GM19395 (cell line): ENCODE measurements around the gene AUP1.

Experiments used
- ATAC-seq: cut with Tn5 transposase; IDR thresholded peaks from one replicate; pipeline ENCODE4 v1.9.1; 2021; ENCODE audit warnings: mild to moderate bottlenecking, moderate library complexity; ENCODE audit not compliant: unreplicated experiment

Gene AUP1

DNA sequence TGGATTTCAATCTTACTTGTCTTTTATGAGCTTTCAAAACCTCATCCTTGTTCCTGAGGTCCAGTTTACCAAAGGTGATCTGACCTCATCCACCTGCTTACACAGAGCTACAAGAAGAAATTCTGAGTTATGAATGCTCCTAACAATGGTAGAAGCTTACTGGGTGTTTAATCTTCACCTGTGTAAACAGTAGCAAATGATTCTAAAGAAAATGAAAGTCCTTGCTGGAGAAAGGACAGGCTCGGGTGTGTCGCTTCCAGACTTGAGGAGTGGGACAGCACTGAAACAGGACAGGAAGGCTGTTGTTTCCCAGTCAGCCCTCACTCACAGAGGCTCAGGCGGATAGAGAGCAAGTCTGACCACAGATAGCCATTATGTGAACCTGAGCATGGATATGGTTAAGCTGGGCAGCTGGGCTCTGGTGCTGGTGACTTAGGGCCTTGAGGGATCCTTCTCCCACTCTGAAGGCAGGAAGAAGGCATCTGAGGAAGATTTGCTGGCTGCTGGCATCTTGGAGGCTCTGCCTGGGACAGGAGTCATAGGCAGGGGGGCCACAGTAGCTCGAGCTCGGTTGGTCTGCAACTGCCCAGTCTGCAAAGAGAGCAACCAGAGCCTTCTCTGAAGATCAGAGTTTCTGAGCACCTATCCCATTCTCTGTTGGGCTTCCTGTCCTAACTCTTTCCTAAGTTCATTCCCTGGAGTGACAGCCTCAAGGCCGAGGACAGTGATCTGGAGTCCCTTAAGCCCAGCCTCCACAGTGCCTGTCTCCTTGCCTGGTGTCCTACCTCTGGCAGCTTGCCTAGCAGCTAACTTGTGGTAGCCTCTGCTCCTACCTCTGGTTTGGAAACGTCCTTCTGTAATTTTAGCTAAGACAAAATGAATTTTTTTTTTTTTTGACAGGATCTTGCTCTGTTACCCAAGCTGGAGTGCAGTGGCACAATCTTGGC, 29.1 kb upstream of the AUP1 start:
- ATAC-seq: no peak

DNA sequence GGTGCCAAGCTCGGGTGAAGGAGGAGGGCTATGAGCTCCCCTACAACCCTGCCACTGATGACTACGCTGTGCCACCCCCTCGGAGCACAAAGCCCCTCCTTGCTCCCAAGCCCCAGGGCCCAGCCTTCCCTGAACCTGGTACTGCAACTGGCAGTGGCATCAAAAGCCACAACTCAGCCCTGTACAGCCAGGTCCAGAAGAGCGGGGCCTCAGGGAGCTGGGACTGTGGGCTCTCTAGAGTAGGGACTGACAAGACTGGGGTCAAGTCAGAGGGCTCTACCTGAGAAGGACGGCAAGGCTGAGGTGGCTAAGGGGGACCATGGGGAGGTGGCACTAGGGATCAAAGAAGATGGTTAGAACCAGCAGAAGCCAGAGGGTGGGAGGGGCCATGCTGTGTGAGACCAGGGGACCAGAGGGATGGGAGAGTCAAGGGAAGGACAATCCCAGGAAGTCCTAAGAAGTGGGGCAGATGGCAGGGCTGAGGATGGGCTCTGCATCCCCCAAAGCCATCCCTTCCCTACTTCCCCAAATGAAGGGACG, 27.4 kb upstream of the AUP1 start:
- no peak for ATAC-seq

DNA sequence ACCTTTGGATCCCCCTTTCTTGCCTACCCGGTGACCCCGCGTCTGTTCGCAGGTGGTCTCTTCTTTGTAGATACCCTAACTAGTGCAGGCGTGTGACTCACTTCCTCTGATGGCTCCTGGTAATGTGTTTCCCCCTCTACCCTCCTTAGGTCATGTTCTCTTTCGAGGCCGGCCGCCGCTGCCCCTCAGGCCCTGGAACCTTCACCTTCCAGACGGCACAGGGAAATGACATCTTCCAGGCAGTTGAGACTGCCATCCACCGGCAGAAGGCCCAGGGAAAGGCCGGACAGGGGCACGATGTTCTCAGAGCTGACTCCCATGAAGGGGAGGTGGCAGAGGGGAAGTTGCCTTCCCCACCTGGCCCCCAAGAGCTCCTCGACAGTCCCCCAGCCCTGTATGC, 26.7 kb upstream of the AUP1 start:
- ATAC-seq: no peak

DNA sequence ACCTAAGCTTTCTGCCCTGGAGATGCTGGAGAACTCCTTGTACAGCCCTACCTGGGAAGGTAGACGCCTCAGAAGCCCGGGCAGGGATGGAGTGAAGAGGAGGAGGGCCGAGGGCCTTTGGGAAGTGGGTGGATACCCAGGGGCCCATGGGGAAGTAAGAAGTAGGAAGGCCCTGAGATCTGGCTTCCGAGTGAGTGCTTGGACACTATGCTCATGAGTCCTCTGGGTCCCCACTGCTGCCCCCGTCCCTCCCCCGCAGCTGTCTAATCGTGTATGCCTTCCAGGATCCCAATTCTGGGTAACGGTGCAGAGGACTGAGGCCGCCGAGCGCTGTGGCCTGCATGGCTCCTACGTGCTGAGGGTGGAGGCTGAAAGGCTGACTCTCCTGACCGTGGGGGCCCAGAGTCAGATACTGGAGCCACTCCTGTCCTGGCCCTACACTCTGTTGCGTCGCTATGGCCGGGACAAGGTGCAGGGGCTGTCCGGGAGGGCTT, 26.2 kb upstream of the AUP1 start:
- ATAC-seq: no peak

DNA sequence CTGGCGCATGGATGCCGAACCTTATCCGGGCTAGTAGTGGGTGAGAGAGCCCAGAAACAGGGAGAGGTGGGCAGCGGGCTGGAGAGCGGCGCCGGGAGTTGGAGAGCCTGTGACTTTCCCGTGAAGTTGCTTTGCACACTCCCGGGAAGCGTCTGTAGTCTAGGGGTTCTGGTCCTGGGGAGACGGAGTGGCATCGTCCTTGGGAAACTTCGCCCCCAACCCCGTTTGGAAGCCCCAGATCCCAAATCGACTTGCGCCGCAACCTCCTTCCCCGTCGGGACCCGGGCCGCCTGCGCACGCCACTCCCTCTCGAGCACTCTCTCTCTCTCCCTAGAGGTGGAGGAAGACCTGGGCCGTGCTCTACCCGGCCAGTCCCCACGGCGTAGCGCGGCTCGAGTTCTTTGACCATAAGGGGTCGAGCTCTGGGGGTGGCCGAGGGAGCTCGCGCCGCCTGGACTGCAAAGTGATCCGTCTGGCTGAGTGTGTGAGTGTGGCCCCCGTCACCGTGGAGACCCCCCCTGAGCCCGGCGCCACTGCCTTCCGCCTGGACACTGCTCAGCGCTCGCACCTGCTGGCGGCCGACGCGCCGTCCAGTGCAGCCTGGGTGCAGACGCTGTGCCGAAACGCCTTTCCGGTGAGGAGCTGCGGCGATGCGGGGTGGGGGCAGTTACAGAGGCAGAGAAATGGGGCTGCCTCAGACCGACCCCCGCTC, 25.5 kb upstream of the AUP1 start:
- peak; percentile 42 for ATAC-seq

DNA sequence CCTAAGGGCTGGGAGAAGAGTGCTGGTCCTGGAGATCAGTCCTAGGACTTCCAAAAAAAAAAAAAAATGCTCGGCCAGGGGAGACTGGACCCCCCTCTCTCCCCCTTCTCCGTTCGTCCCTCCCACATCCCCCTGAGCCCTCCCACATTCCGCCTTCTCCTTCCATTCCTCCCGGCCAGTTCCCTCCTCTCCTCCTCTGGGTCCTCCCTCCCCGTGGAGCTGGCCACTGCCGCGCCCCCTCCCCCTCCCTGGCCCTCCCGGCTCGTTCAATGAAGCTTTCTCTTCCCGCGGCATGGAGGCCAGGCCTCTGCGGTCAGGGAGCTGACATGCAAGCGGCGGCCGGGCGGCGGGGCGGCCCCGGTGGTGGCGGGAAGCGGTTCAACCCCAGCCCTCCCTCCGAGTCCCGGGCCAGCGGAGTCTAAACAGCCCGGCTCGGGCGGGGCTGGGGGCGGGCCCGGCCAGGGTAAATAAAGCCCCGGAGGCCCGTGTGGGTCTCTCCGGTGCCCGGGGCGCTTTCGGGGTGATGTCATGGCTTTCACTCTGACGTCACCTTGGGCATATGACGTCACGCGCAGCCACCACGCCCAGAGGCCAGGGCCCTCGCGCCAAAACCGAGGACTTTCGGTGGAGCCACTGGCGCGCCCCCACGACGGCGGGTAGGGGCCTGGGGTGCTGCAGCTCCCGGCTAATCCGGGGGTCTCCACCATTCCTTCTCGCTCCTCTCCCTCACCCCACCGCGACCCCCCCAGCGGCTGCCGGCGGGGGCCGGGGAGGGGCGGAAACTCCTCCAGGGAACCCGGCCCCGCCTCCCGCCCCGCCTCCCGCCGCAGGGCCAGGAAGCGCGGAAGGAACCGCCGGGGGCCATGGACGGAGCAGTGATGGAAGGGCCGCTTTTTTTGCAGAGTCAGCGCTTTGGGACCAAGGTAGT, 24.6 kb upstream of the AUP1 start, which contains the start of the genes DOK1 and LOXL3:
Gene DOK1, plus strand, starts transcription at position 829 of the 928 bp plus-strand sequence. Its CDS starts 35 bp downstream, at position 864.
Gene LOXL3, minus strand, starts transcription at position 51 of the 928 bp plus-strand sequence. CDS start 1,308 bp downstream, outside the sequence.
- ATAC-seq: peak; percentile 49

DNA sequence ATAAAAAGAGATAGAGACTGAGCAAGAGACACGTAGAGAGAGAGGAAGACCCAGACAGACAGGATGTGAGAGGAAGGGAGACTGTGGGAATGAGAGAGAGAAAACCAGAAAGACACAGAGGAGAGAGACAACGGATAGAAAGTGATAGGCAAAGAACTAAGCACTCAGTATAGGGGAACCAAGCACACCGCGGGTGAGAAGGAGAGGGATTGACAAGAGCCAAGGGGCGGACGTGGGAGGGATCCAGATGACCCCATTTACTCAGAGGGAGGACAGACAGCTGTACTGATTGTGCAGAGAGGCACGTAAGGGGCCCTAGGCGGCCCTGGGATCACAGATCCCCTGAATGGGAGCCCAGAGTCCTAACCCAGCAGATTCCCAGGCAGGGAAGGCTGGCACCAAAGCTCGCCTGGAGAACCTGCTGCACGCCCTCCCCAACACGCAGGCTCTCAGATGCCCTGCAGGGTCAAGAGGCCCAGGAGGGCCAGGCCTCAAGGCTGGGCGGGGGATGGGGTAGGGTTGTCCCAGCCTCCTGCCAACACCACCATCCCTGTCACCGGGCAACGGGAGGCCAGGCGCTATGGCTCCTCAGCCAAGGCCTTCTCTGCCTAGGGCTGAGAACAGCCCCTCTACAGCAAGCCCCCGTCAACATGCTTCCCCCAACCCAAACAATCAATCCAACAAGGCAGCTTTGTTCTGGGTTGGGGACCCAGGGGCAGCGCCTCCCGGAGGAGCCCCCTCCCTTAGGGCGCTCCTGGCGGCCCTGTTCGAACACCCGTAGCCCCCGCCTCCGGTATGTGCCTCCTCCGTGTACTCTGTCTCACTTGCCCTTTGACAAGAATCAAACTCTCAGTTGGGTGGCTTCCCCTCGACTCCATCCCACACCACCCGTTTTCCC, 23.7 kb upstream of the AUP1 start:
- ATAC-seq: peak; percentile 33

DNA sequence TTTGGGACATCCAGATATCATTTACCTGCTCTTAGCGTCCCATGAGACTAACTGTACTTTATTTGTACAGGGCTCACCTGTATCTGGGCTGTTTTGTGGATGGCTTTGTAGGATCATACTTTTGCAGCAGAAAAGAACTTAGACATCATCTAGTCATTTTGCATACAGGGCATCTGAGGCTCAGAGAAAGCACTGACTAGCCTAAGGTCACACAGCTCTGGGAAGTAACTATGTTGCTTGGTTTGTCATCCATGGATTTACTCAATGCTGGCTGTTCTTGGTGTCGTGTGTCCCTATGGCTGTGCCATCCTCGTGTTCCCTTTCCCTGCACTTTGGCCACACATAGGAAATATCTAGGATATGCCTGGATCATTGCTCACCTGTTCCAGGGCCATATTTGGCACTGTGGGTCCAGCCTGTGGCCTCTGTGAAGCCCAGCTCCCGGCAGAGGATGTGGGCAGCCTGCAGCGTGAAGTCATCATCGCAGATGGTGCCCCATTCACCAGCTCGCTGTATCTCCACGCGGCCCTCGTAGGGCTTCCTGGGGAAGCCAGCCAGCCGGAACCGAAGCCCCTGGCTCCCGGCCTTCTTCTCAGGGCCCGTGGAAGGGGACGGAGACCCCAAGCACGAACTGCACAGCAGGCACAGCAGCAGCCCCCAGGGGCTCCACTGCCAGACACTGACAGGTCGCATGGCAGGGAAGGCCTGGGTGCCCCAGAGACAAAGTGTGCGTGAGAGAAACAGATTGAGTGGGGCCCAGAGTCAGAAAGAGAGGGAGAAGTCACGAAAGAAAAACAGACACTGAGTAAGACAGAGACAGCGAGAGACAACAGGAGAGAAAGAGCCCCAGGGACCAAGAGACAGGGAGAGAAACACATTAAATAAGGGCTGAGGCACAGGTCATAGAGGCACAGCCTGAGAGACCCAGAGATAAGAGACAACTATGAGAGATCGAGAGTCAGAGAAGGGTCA, 22.7 kb upstream of the AUP1 start:
- peak; percentile 37 for ATAC-seq

DNA sequence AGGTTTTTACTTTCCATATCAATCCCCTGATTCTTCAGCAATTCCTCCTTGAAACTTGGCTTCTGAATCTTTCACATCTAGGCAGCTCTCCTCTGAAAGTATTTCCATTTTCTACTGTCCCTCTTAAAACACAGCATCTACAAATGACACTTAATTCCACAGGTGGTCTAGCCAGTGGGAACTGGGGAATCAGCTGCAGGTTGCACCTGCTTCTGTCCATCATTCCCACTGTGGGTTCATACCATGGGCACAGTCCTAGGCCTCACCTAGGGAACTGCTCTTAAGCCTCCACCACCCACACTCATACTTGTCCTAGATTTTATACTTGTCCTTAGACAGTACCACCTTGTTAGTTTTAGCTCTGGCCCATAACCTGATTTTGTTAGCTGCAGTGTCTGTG, 22.0 kb upstream of the AUP1 start:
- ATAC-seq: no peak

DNA sequence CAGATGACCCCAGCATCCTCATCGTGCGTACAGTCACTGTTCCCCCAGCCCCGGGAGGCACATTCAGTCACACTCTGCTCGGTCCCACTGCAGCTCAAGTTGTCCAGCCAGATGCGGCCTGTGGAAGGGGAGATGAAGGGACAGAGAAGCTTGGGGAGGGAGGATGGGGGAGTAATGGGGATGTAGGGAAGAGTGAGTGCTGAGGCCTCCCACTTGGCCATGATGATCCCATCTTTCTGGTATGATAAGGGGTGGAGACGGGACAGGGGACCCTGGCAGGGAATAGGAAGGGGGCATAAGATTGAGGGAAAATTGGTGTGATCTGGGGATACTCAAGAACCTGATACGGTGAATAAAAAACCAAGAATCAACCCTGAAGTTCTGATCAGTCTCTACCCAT, 20.7 kb upstream of the AUP1 start:
- no peak for ATAC-seq

DNA sequence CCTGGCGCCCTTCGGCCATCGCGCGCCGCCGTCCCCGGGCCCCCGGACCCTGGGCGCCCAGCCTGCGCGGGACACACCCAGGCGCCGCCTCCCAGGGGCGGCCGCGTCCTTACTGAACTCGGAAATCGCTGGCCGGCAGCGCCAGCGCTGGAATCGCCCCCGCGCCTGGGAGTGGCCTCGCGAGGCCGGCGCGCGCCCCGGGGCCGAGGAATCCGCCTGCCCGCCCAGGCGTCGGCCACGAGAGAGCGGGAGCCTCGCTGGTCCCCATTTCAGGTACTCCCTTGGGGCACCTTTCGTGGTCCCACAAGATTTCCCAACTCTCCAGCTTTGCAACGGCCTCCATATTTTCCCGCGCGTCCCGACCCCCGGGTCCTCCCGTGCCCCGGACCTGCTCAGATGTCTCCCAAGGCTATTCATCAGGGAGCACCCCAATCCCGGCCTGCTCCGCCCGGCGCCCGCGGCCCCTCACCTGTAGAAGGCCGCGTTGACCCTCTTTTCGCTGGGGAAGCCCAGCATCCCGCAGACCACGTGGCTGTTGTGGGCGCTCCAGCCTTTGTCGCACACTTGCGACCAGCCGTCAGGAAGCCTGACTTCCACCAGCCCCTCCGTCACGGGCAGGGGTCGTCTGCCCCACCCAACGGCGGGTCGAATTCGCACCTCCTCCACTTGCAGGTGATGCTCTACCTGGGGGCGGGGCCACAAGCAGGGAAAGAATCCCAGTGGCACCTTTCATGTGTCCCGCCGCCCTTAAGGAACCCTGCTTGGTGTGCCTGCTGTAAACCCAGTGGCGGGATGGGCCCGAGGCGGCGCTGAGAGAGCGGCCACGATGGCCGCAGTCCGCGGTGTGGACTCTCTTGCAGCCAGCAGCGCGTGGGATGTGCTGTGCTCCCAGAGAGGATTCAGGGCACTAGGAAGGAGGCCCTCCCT, 19.7 kb upstream of the AUP1 start:
- ATAC-seq: no peak

DNA sequence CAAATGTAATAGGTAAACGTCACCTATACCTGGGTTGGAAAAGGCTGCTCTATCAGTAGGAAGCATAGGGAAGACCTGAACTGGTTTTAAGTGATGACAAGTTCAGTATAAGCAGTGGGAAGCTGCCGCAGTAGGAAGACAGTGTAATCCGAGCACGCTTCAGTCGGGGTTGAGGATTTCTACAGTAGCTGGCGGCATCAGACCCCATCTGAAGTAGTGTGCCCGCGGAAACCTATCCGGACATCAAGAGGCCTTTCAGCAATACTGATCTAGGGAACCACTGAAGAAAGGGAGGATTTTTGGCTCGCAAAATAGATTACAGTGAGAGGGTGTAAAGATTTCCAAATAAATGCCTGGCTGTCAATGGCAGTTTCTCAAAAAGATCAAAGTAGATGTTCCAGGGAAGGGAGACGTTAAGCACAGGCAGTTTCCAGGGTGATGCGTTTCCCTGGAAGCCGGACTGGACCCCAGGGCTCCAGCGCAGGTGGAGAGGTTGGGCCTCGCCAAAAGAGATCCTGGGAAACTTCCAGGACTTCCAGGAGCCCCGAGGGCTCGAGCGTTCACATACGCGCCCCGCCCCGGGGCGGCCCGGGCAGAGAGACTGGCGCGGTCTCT, 18.9 kb upstream of the AUP1 start:
- ATAC-seq: no peak

DNA sequence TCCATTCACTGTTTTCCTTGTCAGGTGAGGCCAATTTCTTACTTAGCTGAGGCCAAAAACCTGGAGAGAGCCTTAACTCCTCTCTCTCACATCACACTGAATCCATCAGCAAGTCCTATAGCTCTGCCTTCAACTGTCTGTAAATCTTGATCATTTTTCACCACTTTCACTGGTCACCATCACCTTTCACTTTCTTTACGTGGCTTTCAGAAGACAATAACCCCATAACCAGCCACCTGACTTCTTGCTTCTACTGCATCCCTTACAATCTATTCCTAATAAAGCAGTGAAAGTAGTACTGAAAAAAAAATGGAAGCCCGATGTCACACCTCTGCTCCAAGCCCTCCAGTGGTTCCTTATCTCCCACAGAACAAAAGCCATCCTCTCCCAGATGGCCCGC, 16.5 kb upstream of the AUP1 start:
- no peak for ATAC-seq

DNA sequence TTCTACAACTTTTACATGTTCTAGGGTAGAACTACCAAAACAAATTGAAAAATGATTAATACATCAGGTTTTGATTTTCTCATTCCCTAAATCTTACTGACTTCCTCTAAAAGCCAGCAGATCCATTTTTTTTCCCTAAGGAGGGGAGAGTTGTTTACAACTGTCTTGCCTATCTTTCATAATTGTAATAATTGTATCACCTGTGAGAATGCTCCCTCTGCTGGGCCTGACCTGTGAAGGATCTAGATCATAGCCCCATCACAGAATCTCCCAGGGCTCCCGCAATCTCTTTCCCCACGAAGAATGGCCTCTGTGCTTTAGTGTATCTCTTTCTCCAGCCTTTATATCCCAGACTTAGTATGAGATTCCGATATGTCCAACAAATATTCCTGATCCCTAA, 15.1 kb upstream of the AUP1 start:
- ATAC-seq: no peak

DNA sequence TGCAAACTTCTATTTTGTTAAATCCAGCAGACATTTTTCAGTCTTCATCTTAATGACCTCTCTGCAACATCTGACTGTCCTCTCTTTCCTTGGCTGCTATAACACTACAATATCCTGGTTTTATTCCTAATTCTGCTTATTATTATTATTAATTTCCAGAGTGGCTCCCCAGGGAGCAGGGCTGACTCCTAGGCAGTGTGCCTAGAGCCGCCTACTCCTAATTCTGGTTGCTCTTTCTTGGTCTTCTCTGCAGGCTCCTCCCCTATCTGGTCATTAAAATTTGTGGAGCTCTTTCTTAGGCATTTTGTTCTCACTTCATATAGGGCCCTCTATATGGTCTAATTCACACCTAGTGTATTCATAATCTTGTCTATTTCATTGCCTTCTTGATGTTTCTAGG, 13.5 kb upstream of the AUP1 start:
- ATAC-seq: no peak

DNA sequence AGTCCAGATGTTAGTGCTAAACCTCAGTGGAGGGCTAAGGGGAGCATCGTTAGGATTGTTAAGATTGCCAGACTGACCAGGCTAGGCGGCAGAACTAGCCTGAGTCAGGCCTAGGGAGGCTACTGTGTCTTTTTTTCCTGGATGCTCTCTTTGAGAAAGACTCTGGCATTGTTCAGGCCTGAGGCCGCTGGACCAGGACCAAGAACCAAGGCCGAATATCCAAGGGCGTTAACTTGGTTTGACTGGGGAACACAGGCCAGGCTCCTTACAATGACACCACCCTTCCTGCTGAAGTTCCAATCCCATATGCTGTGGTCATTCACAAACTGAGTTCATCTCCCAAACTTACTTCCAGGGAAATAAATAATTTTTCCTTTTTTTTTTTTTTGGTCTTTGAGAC, 10.8 kb upstream of the AUP1 start:
- no peak for ATAC-seq

DNA sequence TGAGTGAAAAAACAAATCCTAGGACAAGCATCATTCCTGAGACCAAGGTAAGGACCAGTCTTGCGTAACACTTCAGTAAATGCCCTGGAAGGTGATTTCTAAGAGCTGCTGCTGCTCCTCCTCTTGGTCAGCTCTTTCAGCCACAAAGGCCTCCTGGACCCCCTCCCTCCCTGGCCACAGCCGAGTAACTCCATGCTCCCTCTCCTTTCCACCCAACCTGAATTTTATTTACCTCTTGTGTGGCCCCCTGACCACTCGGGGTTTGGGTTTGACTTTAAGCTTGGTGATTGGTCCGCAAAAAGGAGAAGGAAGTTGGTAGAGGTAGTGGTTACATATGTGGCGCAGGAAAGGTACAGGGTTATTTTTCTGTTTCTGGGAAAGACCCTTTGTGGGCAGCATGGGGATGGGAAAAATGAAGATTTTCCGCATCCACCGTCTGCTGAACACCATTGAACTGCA, 9.4 kb upstream of the AUP1 start:
- ATAC-seq: no peak
